ENCODE results near the gene CADM1.

The CADM1 gene

DNA sequence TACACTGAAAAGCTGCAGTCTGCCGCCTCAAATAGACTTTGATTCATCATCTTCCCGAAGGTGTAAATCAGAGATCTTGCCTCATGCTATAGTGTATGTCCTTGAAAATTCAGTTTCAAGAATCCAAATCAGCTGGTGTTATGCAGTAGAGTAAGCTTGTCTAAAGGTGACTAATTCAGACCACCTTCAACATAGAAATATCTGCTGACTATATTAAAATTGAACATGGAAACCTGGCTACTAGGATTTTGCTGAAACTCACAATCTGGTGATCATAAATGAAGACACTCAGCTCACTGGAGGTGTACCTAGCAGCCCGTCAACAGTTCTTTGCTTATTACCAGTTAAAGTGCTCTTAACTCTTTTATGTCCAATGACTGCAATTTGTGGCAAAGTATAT lies 266.6 kb downstream of the CADM1 start:
- DNase-seq: no peak

GRCh38 chr11:115234794-115235193 lies 269.4 kb downstream of the CADM1 start:
- DNase-seq: no peak

- no peak for DNase-seq
Observed at GRCh38 chr11:115226556-115226955, 277.7 kb downstream of the CADM1 start.

DNA sequence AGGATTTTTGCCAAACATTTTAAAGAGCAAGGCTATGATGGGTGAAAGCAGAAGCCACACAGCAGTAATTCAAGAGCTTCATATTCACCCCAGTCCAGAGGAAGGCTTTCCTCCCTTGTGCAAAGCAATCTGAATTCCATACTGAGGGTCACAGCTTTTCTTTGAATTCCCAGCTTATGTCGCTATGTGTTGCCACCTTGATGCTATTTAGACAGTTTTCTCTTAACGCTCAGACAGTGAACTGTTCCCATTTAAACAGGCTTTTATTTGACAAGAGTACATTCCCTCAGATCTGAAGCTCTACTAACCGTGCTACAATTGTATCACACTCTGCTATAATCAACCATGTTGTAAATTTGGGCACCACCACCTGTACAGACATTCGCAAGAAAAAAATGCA lies 279.7 kb downstream of the CADM1 start:
- DNase-seq: no peak

DNA sequence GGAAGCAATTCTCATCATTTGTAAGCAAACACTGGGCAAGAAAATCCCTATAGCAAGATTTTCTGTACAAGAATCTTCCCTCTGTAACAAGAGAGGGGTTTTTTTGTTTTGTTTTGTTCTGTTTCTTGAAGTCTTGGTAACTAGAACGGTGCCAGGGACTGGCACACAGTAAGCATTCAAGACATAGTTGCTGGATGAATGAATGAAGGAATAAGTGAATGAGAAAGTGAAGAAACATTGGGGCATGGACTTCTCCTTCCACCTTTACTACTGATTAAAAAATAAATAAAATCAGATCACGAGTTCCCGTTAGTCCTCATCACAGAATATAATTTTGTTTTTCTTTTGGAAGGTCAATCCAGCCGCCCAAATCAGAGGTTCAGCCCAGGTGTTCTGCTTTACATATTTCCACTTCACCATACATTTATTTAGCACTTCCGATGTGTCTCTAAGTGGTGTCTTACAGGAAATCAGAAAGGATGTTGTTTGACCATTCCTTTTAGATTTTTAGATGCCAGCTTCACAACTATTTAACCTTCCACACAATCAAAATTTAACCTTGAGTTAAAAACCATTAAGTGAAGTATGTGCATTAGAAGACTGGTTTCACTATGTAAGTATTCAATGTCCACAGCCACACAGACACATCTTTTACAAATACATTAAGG lies 281.2 kb downstream of the CADM1 start:
- no peak for DNase-seq

GRCh38 chr11:115222218-115222862 lies 281.9 kb downstream of the CADM1 start:
- DNase-seq: no peak

DNA sequence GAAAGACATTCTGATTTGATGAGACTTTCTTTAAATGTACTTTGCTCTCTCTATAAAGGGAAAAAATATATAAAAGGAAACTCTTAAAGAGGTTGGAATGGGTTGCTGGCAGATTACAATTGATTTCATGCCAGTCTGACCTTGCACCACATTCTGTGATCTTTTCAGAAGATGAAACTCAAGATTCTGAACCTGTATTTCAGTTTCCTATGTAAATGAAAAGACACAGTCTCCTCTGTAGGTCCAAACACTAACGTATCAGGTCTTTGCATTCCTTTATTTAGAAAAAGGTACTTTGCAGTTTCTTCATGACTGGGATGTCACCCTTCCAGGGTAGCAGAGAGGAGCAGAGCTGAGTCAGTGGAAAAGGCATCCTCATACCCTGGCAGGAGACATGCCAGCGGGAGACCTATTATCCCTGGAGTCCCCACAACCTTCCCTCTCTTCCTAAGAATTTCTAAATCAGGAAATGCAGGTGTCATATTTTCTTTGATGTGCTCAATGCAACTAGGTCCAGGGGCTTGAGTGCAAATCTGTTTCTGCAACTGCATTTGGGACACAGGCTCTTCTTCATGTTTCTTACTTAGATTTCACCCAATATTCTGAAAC lies 282.6 kb downstream of the CADM1 start:
- DNase-seq: no peak

DNA sequence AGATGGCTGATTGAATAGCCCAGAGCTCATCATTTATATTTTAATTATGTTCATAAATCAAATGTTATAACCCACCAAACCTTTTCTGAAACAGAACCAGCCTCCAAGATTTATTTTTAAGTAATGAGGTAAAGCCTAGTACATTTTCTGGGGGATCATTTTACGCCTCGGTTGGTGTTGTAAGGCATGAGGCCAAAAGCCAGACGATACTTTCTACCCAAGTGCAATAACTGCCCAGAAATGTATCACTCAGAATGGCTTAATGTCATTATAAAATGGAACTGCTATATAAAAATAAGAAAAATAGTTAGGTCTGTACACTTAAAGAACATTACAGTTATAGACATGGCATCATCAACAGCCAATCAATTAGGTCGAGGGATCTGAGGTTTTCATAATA lies 283.3 kb downstream of the CADM1 start:
- no peak for DNase-seq

DNA sequence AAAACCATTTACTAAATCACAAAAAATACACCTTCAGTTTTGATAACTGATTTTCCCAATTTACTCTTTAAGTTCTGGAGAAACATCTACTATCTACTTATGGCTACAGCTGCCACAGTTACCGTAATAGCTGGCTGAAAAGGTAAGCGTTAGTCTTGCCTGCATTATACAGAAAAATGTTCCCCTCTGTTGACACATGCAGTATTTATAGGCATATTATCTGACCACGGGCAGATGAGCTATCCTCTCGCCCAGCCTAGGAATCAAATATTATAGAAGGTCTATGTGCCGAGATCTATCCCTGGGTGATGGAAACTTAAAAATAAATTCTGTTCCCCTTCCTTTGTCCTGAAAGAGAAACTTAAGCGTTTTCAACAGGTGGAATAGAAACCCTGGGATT lies 283.8 kb downstream of the CADM1 start:
- no peak for DNase-seq

DNA sequence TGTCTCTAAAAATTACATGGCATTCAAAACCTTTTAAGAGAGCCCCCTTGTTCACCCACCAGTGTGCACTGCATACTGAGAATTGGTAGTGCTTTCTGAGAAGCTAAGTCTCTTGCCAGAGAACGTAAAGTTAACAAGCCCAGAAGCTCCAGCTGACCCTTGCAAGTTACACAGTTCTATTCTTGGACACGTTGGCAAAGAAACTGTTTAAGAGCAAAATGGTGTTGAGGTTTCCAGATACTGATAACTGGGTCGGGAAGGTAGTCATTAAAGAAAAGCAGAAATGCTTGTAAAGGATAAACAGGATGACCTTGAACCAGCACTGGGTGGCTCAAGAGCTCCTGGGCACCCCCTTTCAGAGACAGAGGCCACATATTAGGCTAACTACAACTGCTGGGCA lies 284.8 kb downstream of the CADM1 start:
- DNase-seq: no peak

DNA sequence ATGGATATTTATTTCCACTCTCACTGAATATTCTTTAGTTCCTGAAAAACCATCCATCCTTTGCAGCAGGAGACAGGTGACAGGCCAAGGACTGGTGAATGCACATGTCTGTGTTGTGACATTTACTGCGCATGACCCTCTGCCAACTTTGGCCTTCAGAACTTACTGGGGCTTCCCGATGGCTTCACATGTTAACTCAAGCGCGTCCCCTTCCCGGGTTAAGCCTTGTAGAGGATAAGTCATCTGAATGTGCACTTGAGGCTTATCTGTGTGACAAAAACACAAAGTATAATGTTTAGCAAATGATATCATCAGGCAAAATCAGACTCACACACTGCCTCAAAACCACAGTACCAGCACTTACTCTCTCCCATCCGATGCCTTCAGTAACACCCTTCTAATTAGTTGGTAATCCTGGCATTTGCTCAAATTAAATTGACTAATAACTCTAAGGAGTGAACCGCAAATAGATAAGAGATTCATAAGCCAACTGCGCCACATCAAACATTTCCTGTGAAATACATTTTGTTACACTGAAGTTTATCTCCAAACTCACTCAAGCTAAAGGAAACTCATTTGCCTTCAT lies 286.4 kb downstream of the CADM1 start:
- DNase-seq: no peak

GRCh38 chr11:115215694-115216617 lies 288.3 kb downstream of the CADM1 start:
- no peak for DNase-seq

- DNase-seq: no peak
Observed at GRCh38 chr11:115214644-115215234, 289.5 kb downstream of the CADM1 start.

GRCh38 chr11:115213007-115213406 lies 291.2 kb downstream of the CADM1 start:
- no peak for DNase-seq

GRCh38 chr11:115208808-115209259 lies 295.4 kb downstream of the CADM1 start:
- no peak for DNase-seq

GRCh38 chr11:115207916-115208315 lies 296.3 kb downstream of the CADM1 start:
- no peak for DNase-seq

- no peak for DNase-seq
Observed at GRCh38 chr11:115207166-115207591, 297.0 kb downstream of the CADM1 start.

DNA sequence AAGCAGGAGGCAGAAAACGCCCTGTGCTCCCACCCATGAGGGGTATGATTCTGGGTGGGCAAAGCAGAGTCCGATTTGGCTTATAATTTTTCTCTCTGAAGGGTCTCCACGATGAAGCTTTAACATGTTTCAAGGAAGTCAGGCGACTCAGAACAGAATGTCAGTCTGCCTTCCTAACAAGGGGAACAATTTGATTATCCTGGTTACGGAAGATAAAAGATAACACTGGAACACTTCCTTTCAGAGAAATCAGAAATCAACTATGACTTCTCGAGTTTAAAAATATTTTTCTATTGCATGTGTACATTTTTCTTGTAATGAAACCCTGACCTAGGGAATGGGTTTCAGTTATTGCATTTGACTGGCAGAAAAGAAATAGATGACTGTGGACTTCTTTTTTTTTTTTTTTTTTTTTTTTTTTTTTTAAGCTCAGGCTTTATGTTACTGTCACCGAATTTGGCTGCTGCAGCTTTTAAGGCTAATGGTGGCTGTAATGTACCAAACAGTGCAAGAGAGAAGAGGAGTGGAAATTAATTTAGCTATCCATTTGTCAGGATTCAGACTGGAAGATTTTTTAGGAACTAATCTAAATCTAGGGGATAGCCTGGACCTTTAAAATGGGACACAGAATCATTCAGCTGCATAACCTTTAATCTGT lies 297.7 kb downstream of the CADM1 start:
- DNase-seq: no peak

DNA sequence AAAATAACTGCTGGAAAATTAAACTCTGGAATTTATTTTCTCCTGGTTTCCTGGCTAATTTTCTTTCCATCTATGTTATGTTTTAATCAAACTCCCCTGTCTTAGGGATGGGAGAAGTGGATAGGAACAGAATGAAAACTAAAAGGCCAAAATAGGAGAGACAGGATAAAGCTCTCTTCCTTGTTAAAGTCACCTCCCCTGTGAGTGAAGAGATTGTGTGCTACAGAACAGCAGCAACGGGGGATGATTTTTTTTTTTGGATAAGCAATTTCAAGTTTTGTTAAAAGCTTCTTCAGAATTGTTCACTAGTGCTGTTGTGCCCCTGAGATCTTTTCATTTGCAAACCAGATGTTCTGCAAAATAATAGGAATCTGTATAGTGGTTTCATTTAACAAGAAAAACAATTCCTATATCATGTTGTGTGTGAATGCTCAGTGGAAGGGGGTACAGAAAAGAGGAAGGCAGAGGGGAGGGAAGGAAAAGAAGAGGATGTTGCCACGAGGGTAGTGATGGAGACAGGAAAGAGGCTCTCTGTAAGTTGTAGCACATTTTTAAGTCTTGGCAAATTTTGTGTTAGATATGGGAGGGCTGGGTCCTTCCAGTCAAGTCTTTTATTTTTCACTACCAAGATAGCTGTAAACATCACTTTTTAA lies 301.2 kb downstream of the CADM1 start:
- no peak for DNase-seq

GRCh38 chr11:115202074-115202473 lies 302.1 kb downstream of the CADM1 start:
- DNase-seq: no peak

- DNase-seq: no peak
Observed at GRCh38 chr11:115201111-115201792, 303.0 kb downstream of the CADM1 start.
